ENCODE data around the gene FGFBP3. TPM values are rescaled to one million over a fixed set of nuclear protein-coding genes. Genes with fewer than 3 reads are reported as not detected.

FGFBP3 gene
- total RNA-seq, 4 donors from 2014 or later, result 1.2 TPM; not detected in 2

- DNase-seq, result peak; percentile 43 to 51
- H3K4me3 ChIP-seq, result no peak overlapping the region
Observed at GRCh38 chr10:91883549-91884444, 25.5 kb downstream of the FGFBP3 start.

GRCh38 chr10:91880310-91880709 lies 29.0 kb downstream of the FGFBP3 start:
- no peaks in the 10 kb centered on the region for H3K36me3 ChIP-seq
- DNase-seq, result no peak
- no peaks in the 10 kb centered on the region for H3K27me3 ChIP-seq
- H3K4me3 ChIP-seq, result no peak overlapping the region
- no peak for TF ChIP-seq POLR2A (IDR thresholded peaks at IDR 0.05)
- TF ChIP-seq, protein P1, sequence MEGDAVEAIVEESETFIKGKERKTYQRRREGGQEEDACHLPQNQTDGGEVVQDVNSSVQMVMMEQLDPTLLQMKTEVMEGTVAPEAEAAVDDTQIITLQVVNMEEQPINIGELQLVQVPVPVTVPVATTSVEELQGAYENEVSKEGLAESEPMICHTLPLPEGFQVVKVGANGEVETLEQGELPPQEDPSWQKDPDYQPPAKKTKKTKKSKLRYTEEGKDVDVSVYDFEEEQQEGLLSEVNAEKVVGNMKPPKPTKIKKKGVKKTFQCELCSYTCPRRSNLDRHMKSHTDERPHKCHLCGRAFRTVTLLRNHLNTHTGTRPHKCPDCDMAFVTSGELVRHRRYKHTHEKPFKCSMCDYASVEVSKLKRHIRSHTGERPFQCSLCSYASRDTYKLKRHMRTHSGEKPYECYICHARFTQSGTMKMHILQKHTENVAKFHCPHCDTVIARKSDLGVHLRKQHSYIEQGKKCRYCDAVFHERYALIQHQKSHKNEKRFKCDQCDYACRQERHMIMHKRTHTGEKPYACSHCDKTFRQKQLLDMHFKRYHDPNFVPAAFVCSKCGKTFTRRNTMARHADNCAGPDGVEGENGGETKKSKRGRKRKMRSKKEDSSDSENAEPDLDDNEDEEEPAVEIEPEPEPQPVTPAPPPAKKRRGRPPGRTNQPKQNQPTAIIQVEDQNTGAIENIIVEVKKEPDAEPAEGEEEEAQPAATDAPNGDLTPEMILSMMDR (IDR thresholded peaks at IDR 0.05), result no peak
- no peaks in the 10 kb centered on the region for H3K4me1 ChIP-seq
- intact Hi-C loops (cut with DNase I; ENCODE audit: low total_unique reads), result no loop called here
- no peak overlapping the region for H3K27ac ChIP-seq
- H3K9me3 ChIP-seq, result no peaks in the 10 kb centered on the region

More at GRCh38 chr10:91883549-91884444, 25.5 kb downstream of the FGFBP3 start:
- TF ChIP-seq, protein P1 (IDR thresholded peaks at IDR 0.05), result no peak
- TF ChIP-seq POLR2A (IDR thresholded peaks at IDR 0.05), result no peak
- intact Hi-C loops (cut with DNase I; ENCODE audit: low total_unique reads), result no loop called here
- Histone ChIP-seq H3K27ac (peak overlapping the region; percentile 63 to 69), H3K27me3 (no peaks in the 10 kb centered on the region), H3K9me3 (no peaks in the 10 kb centered on the region), H3K36me3 (no peaks in the 10 kb centered on the region), H3K4me1 (no peaks in the 10 kb centered on the region)

DNA sequence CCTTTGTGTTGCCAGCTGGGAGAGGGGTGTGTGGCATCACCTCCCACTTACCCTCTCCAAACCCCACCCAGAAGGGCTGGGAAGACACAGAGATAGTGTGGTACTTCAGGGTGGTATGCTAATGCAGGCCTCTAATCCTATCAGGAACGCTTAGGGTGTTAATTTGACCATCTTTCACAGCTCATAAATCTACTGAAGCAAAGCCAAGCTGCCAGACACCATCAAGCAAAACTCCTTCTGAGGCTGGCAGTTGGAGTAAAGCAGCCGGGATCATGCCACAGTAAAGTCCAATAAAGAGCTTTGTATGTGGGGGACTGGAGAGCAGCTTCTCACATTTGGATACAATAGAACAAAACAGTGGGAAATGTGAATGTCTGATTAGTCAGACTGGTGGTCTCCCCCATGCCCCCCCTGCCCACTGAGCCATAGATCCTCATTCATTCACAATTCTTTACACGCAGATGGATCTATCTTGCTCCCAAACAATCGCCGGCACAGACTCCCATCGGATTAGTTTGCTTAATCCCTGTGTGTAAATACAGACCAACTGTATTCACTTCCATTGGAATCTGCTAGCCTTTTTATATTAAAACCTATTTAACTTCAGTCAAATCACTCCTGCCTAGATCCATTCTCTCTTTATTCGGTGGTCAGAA lies 29.6 kb downstream of the FGFBP3 start:
- no peaks in the 10 kb centered on the region for H3K27me3 ChIP-seq
- no peaks in the 10 kb centered on the region for H3K9me3 ChIP-seq
- H3K36me3 ChIP-seq, result no peaks in the 10 kb centered on the region
- H3K4me3 ChIP-seq, result no peak overlapping the region
- H3K4me1 ChIP-seq, result no peaks in the 10 kb centered on the region
- TF ChIP-seq, protein P1 (IDR thresholded peaks at IDR 0.05), result no peak
- no peak for TF ChIP-seq POLR2A (IDR thresholded peaks at IDR 0.05)
- intact Hi-C loops (cut with DNase I; ENCODE audit: low total_unique reads), result no loop called here
- no peak for DNase-seq
- H3K27ac ChIP-seq, result no peak overlapping the region

DNA sequence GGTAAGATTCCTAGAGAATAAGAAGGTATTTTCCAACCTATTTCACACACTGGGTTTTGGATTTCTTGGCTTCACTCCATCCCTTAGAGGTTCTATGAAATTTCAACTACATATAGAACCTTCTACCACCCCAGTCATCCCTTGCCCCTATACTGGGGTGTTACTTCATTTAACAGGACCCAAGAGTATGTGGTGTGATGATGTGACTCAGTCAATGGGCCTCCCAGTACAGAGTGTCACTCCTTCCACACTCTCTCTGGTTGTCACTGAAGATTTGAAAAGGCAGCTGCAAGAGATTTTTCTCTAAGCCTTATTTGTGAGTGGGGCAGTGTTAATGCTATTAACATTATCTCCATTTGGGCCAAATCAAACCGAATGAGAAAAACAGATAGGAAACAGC lies 33.5 kb downstream of the FGFBP3 start:
- no peak for DNase-seq
- no peaks in the 10 kb centered on the region for H3K4me1 ChIP-seq
- no peaks in the 10 kb centered on the region for H3K27me3 ChIP-seq
- H3K9me3 ChIP-seq, result no peaks in the 10 kb centered on the region
- intact Hi-C loops (cut with DNase I; ENCODE audit: low total_unique reads), result no loop called here
- H3K27ac ChIP-seq, result no peak overlapping the region
- H3K36me3 ChIP-seq, result no peaks in the 10 kb centered on the region
- TF ChIP-seq, protein P1 (IDR thresholded peaks at IDR 0.05), result no peak
- no peak for TF ChIP-seq POLR2A (IDR thresholded peaks at IDR 0.05)
- no peak overlapping the region for H3K4me3 ChIP-seq

DNA sequence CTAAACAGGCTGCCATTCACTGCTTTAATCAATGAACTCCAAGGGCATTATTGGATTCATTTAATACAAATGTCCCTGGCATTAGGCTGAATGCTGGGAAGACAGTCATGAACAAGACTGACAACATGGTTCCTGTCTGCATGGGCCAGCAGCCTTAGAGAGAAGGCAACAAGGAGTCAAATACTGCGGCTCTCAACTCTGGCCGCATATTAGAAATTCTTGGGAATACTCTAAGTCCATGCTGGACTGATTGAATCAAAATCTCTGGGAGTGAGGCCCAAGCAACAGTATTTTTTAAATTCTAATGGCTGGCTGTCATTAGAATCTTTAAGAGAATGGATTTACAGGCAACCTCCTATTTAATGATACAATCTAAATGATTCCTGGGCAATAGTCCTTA lies 34.1 kb downstream of the FGFBP3 start:
- Histone ChIP-seq H3K36me3 (no peaks in the 10 kb centered on the region), H3K4me1 (no peaks in the 10 kb centered on the region), H3K9me3 (no peaks in the 10 kb centered on the region), H3K4me3 (no peak overlapping the region), H3K27ac (no peak overlapping the region), H3K27me3 (no peaks in the 10 kb centered on the region)
- DNase-seq, result no peak
- TF ChIP-seq POLR2A (IDR thresholded peaks at IDR 0.05), result no peak
- intact Hi-C loops (cut with DNase I; ENCODE audit: low total_unique reads), result no loop called here
